Activated T-helper 17 cell treated with anti-CD3 and anti-CD28 coated beads, Interleukin-2, amount 50 U/mL, for 72 hours (primary cell): ENCODE results near the gene NR2F1. TPM values are rescaled to one million over a fixed set of nuclear protein-coding genes. Genes with fewer than 3 reads are reported as not detected.
A peak's percentile ranks its signal among the peaks of the same experiment; 100 is the strongest.
"Not testable (repeated sequence)": the region's sequence is repeated elsewhere in the genome, so short reads cannot be mapped to it uniquely, and the experiment has no call there.

Experiments
- ATAC-seq: fragments of 150-1000 bp; cut with Tn5 transposase; replicated peaks from 2 replicates; pipeline ENCODE4 v1.10.0; 2021; ENCODE audit warnings: mild to moderate bottlenecking, moderate library complexity
- H3K27ac Mint-ChIP-seq: one replicate; pipeline ENCODE4 v1.8.0; 2022; ENCODE audit warnings: mixed read lengths
- H3K27me3 Mint-ChIP-seq: one replicate; pipeline ENCODE4 v1.8.0; 2022; ENCODE audit warnings: mixed read lengths
- H3K36me3 Mint-ChIP-seq: one replicate; pipeline ENCODE4 v1.8.0; 2022; ENCODE audit warnings: low read depth, mild to moderate bottlenecking, mixed read lengths
- H3K4me1 Mint-ChIP-seq: one replicate; pipeline ENCODE4 v1.8.0; 2022; ENCODE audit warnings: mixed read lengths
- H3K4me3 Mint-ChIP-seq: one replicate; pipeline ENCODE4 v1.8.0; 2022; ENCODE audit warnings: mild to moderate bottlenecking, mixed read lengths
- H3K9me3 Mint-ChIP-seq: one replicate; pipeline ENCODE4 v1.8.0; 2022; ENCODE audit warnings: mixed read lengths
- total RNA-seq, 2 donors: library from RNA; stranded (reverse); gene quantifications; one replicate each; pipeline ENCODE4 v1.2.3, GENCODE V29; 2022

NR2F1 gene
- total RNA-seq = not detected

DNA sequence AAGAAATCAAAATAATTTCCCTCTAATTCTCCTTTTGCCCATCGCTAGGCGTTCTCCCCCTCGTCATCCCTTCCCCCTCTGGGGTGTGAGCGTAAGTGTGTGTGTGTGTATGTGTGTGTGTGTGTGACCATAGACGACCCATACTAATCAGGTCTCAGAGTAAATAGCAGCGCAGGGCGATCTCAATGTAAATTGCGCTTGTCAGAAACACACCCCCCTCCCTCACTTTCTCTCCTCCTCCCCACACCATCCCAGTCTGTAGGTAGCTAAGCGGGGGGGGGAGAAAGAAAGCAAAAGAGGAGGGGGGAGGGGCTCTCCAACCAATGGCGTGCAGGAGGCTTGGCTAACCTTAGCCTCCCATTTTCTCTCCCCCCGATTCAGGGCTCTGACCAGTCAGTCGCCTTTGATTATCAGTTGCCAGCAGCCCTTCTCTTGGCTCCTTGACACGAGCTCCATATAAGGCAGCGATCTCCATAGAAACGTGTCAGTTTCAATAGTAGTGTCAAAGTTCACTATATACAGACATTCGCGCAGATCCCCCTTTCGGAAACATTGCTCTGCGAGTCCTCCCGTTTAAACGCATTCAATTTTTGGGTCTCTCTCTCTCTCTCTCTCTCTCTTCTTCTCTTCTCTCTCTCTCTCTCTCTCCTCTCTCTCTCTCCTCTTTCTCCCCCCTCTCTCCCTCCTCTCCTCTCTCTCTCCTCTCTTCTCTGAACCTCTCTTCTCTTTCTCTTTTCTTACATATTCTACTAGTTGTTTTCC is at the start of gene NR2F1:
NR2F1 (plus strand) TSS at position 546 of the 762 bp plus-strand sequence. CDS start 1,802 bp downstream, outside the sequence.
- Mint-ChIP-seq H3K4me1 (peaks cover 11% of the 10 kb centered on the region), H3K36me3 (peaks cover 23% of the 10 kb centered on the region), H3K9me3 (no peaks in the 10 kb centered on the region), H3K4me3 (no peak within 1 kb of the TSS), H3K27ac (no peak within 1 kb of the TSS), H3K27me3 (peaks cover 34% of the 10 kb centered on the region)
- no peak for ATAC-seq

DNA sequence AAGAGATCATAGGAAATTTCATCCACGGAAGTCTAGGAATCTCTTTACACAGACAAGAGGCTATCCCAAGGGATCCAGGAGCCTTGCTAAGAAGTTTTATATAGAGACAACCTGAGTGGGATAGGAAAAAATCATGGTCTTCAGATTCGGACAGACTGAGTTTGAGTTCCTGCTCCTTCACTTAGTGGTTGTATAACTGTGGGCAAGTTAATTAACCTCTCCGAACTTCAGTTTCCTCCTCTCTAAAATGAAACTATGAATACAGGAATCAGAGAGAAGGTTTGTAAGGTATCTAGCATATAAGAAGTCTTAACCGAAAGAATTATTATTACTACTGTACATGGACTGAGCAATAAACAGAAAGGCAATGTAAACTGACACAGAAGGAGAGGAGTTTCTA is 37.1 kb upstream of the NR2F1 start:
- H3K9me3 Mint-ChIP-seq = no peaks in the 10 kb centered on the region
- H3K4me1 Mint-ChIP-seq = no peaks in the 10 kb centered on the region
- H3K27me3 Mint-ChIP-seq = peaks cover 19% of the 10 kb centered on the region
- no peak overlapping the region for H3K4me3 Mint-ChIP-seq
- no peak overlapping the region for H3K27ac Mint-ChIP-seq
- no peak for ATAC-seq
- no peaks in the 10 kb centered on the region for H3K36me3 Mint-ChIP-seq

DNA sequence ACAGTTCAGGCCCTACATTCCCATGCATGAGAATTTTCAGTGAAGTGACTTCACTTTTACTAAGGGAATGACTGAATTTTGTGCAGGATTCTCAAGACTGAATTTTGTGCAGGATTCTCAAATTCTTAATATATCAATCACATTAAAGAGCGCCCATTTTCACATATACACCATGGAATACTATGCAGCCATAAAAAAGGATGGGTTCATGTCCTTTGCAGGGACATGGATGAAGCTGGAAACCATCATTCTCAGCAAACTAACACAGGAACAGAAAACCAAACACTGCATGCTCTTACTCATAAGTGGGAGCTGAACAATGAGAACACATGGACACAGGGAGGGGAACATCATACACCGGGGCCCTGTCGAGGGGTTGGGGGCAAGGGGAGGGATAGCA is 33.4 kb upstream of the NR2F1 start:
- not testable (repeated sequence) for H3K27ac Mint-ChIP-seq, ATAC-seq, H3K4me3 Mint-ChIP-seq, H3K9me3 Mint-ChIP-seq, H3K4me1 Mint-ChIP-seq, H3K36me3 Mint-ChIP-seq
- peaks cover 22% of the 10 kb centered on the region for H3K27me3 Mint-ChIP-seq

- Mint-ChIP-seq H3K27me3 (peaks cover 26% of the 10 kb centered on the region), H3K9me3 (no peaks in the 10 kb centered on the region), H3K4me3 (no peak overlapping the region), H3K27ac (no peak overlapping the region), H3K4me1 (no peaks in the 10 kb centered on the region), H3K36me3 (no peaks in the 10 kb centered on the region)
- no peak for ATAC-seq
Observed at GRCh38 chr5:93557021-93557604, 25.9 kb upstream of the NR2F1 start.

DNA sequence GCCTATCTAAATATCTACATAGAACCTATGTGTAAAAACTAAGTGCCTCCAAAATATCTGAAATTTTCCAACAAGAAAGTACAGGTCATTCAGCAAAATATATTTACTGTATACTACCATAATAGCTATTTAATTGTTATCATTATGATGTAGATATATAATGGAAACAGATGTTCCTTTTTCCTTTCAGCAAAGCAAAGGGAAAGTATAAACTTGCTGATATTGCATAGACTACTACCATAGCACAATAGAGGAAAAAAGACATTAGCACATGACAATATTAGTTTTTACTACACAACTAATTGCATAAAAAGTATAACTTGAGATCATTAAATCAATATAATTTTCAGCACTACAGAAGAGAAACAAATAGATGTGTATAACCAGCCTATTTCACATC is 16.9 kb upstream of the NR2F1 start:
- Mint-ChIP-seq H3K4me3 (no peak overlapping the region), H3K9me3 (no peaks in the 10 kb centered on the region), H3K27me3 (peaks cover 30% of the 10 kb centered on the region), H3K4me1 (no peaks in the 10 kb centered on the region), H3K36me3 (no peaks in the 10 kb centered on the region), H3K27ac (no peak overlapping the region)
- ATAC-seq = no peak

- no peak for ATAC-seq
- peaks cover 40% of the 10 kb centered on the region for H3K27me3 Mint-ChIP-seq
- H3K36me3 Mint-ChIP-seq = no peaks in the 10 kb centered on the region
- H3K27ac Mint-ChIP-seq = no peak overlapping the region
- no peak overlapping the region for H3K4me3 Mint-ChIP-seq
- H3K4me1 Mint-ChIP-seq = no peaks in the 10 kb centered on the region
- no peaks in the 10 kb centered on the region for H3K9me3 Mint-ChIP-seq
Observed at GRCh38 chr5:93567424-93567823, 15.6 kb upstream of the NR2F1 start.

- H3K27me3 Mint-ChIP-seq = peaks cover 55% of the 10 kb centered on the region
- H3K4me1 Mint-ChIP-seq = no peaks in the 10 kb centered on the region
- H3K27ac Mint-ChIP-seq = no peak overlapping the region
- H3K4me3 Mint-ChIP-seq = no peak overlapping the region
- no peaks in the 10 kb centered on the region for H3K9me3 Mint-ChIP-seq
- ATAC-seq = no peak
- H3K36me3 Mint-ChIP-seq = no peaks in the 10 kb centered on the region
Observed at GRCh38 chr5:93569300-93570160, 13.5 kb upstream of the NR2F1 start.

- no peaks in the 10 kb centered on the region for H3K9me3 Mint-ChIP-seq
- H3K36me3 Mint-ChIP-seq = no peaks in the 10 kb centered on the region
- H3K4me3 Mint-ChIP-seq = peak overlapping the region; percentile 16
- H3K4me1 Mint-ChIP-seq = no peaks in the 10 kb centered on the region
- peak; percentile 37 for ATAC-seq
- H3K27ac Mint-ChIP-seq = no peak overlapping the region
- peaks cover 65% of the 10 kb centered on the region for H3K27me3 Mint-ChIP-seq
Observed at GRCh38 chr5:93570294-93571113, 12.5 kb upstream of the NR2F1 start.

DNA sequence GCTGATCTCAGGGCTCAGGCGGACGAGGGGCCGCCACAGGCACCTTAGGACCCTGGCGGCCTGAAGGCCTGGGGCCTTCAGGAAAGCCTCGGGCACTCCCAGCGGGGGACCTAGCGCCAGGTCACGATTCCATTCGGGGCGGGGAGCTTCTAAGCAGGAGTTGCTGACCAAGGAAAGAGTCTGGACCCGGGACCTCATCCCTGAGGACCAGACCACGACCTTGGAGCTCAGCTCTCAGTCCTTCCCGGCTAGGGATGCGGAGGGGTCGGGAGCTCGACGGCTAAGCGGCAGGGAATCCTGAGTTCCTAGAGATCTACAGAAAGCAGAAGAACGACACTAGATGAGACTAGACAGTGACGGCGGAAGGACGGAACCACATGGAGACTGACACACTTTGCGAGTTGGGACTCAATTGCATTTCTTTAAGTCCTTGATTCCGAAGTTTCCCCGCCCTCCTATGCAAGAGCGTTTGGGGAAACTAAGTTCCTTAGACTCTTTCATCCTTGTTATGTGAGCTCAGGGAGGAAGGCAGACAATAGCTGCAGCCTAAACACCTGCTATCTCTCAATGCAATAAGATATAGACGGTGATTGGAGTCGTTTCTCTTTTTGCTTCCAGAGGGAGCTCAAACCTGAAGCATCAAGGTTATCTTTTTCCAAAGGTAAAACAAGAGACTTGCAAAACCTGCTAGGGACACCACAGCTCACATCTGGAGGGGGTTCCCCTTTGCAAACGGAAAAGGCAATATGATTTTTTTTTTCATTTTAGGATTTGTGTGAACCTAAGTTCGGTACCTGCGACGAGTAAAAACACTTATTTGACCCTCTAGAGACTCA is 11.7 kb upstream of the NR2F1 start:
- H3K27me3 Mint-ChIP-seq = peaks cover 73% of the 10 kb centered on the region
- H3K4me3 Mint-ChIP-seq = peak overlapping the region; percentile 16
- no peaks in the 10 kb centered on the region for H3K9me3 Mint-ChIP-seq
- H3K27ac Mint-ChIP-seq = no peak overlapping the region
- no peak for ATAC-seq
- no peaks in the 10 kb centered on the region for H3K4me1 Mint-ChIP-seq
- H3K36me3 Mint-ChIP-seq = no peaks in the 10 kb centered on the region

DNA sequence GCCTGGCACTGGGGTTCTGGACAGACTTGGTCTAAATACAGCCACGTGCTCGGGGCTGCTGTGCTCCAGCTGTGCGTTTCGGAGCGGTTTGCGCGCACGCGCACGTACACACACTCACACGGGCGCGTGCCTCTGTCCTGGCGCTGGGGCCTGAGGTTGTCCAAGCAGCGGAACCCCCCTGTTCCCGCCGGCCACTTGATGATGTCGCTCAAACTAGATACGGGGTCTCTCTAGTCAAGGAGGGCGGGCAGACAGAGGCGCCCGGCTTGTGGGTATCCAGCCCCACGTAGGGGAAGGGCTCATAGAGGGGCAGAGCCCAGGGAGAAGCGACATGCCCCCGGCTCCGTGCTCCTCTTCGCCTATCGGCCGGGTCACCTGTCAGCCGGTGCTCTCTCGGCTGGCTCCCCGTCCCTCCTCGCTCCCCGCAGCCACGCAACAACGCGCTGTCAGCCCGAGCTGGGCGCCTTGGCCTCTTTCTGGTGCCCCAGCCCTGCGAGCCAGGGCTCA is 10.9 kb upstream of the NR2F1 start:
- ATAC-seq = no peak
- Mint-ChIP-seq H3K36me3 (no peaks in the 10 kb centered on the region), H3K4me3 (no peak overlapping the region)

DNA sequence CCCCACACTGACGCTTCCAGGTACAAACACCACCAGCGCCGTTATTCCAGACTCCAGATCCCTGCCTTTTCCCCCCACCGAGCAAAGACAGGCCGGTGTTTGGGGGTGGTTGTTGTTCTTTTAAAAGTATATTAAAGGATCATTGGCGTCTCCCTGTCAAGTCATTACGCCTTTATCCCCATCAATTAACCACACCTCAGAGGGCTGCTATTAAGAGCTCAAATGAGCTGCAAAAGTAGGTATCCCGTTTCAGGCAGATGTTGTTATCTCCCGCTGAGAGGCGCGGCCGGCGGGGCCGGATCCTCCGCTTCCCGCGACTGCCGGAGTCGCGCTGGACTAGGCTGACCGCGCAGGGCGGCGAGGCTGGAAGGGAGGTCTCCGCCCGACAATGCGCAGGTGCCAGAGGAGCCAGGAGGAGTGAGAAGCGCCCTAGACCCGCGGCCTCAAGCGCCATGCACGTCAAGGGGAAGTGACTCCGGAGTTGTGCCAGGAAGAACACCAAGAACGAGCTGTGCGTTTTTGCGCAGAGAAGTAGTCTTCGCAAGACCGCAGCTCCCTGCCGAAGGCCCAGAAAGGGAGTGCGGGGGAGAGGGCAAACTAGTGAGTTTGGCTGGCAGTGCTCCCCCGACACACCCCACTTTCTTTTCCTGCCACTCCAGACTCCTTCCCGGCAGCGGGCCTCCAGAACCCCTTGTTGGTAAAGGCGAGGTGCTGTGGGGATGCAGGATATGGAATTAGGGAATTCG is 10.2 kb upstream of the NR2F1 start:
- ATAC-seq = no peak
- Mint-ChIP-seq H3K27me3 (peaks cover 80% of the 10 kb centered on the region), H3K27ac (no peak overlapping the region), H3K36me3 (no peaks in the 10 kb centered on the region), H3K9me3 (no peaks in the 10 kb centered on the region), H3K4me3 (no peak overlapping the region), H3K4me1 (no peaks in the 10 kb centered on the region)

More for the DNA sequence above, 10.9 kb upstream of the NR2F1 start:
- H3K27me3 Mint-ChIP-seq = peaks cover 78% of the 10 kb centered on the region
- no peaks in the 10 kb centered on the region for H3K4me1 Mint-ChIP-seq
- no peaks in the 10 kb centered on the region for H3K9me3 Mint-ChIP-seq
- H3K27ac Mint-ChIP-seq = no peak overlapping the region

GRCh38 chr5:93573354-93574351 is 9.4 kb upstream of the NR2F1 start:
- Mint-ChIP-seq H3K36me3 (no peaks in the 10 kb centered on the region), H3K9me3 (no peaks in the 10 kb centered on the region), H3K27me3 (peaks cover 84% of the 10 kb centered on the region), H3K4me3 (no peak overlapping the region), H3K4me1 (no peaks in the 10 kb centered on the region), H3K27ac (no peak overlapping the region)
- ATAC-seq = no peak
